PFSK-1 (cell line): ENCODE measurements around the gene SPAG8.

Experiments used
- FOXP2 ChIP-seq: optimal IDR thresholded peaks from 2 replicates; pipeline ENCODE3; 2011; ENCODE audit warnings: borderline replicate concordance, control low read depth, inconsistent platforms; ENCODE audit not compliant: insufficient read depth; ENCODE audit errors: extremely low read length, extremely low read depth
- POLR2AphosphoS5 ChIP-seq: IDR thresholded peaks from 2 replicates; pipeline ENCODE4 v1.6.1; 2012; ENCODE audit warnings: low read depth, mild to moderate bottlenecking, control low read depth, low read length, moderate library complexity
- SIN3A ChIP-seq: IDR thresholded peaks from 2 replicates; pipeline ENCODE4 v1.6.1; 2012; ENCODE audit warnings: mild to moderate bottlenecking, low read length, moderate library complexity, borderline replicate concordance; ENCODE audit not compliant: insufficient read depth
- TAF1 ChIP-seq: IDR thresholded peaks from 2 replicates; pipeline ENCODE4 v1.6.1; 2012; ENCODE audit warnings: low read length, control low read depth, borderline replicate concordance; ENCODE audit not compliant: insufficient read depth
- TF ChIP-seq, protein P1 (sequence below), 2 experiments: IDR thresholded peaks; 2 replicates each; pipeline versions ENCODE4 v1.6.1 to v1.8.0; 2011 to 2012; ENCODE audit warnings: low read depth in 2 of 2, low read length in 2 of 2, control low read depth in 1 of 2, inconsistent platforms in 1 of 2, mild to moderate bottlenecking in 1 of 2, moderate library complexity in 1 of 2; ENCODE audit not compliant: insufficient read depth in 1 of 2

SPAG8 gene

GRCh38 chr9:35829084-35829763, 17.2 kb upstream of the SPAG8 start, which contains the start of gene TMEM8B:
Gene TMEM8B, plus strand, starts transcription at chr9:35829228. Its CDS starts 220 bp downstream, at chr9:35829448.
- TF ChIP-seq SIN3A (no peak), FOXP2 (no peak), POLR2AphosphoS5 (no peak), TAF1 (no peak)
- TF ChIP-seq, protein P1, sequence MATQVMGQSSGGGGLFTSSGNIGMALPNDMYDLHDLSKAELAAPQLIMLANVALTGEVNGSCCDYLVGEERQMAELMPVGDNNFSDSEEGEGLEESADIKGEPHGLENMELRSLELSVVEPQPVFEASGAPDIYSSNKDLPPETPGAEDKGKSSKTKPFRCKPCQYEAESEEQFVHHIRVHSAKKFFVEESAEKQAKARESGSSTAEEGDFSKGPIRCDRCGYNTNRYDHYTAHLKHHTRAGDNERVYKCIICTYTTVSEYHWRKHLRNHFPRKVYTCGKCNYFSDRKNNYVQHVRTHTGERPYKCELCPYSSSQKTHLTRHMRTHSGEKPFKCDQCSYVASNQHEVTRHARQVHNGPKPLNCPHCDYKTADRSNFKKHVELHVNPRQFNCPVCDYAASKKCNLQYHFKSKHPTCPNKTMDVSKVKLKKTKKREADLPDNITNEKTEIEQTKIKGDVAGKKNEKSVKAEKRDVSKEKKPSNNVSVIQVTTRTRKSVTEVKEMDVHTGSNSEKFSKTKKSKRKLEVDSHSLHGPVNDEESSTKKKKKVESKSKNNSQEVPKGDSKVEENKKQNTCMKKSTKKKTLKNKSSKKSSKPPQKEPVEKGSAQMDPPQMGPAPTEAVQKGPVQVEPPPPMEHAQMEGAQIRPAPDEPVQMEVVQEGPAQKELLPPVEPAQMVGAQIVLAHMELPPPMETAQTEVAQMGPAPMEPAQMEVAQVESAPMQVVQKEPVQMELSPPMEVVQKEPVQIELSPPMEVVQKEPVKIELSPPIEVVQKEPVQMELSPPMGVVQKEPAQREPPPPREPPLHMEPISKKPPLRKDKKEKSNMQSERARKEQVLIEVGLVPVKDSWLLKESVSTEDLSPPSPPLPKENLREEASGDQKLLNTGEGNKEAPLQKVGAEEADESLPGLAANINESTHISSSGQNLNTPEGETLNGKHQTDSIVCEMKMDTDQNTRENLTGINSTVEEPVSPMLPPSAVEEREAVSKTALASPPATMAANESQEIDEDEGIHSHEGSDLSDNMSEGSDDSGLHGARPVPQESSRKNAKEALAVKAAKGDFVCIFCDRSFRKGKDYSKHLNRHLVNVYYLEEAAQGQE (IDR thresholded peaks at IDR 0.05; ENCODE audit: insufficient read depth in 1 of 2, low read depth in 2 of 2, low read length in 2 of 2), result no peak

- no peak for TF ChIP-seq SIN3A
- TF ChIP-seq, protein P1 (IDR thresholded peaks at IDR 0.05; ENCODE audit: insufficient read depth in 1 of 2, low read depth in 2 of 2, low read length in 2 of 2), result no peak
These were observed 16.6 kb upstream of the SPAG8 start, which contains the start of gene FAM221B for GRCh38 chr9:35828716-35829083. Gene FAM221B, minus strand, starts transcription at chr9:35828732. Its CDS starts 2,571 bp downstream, at chr9:35826161.

DNA sequence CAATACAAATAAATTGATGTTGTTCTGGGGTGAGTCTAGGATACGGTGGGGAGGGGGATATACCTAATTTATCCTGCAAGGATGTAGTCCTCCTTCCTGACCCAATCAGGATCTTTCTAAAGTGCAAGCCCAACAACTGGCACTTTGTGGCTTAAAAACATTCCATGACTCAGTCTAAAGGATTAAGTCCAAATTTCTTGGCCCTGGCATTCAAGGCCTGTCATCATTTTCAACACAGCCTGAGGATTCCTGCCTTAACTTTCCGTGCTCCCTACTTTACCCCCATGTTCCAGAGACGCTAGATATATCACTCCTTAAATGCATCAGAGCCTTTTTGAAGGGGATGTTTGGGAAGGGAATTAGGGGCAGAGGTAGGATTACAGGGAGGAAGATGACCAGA, 15.4 kb upstream of the SPAG8 start:
- no peak for TF ChIP-seq FOXP2
- TF ChIP-seq POLR2AphosphoS5, result no peak
- TF ChIP-seq, protein P1 (IDR thresholded peaks at IDR 0.05; ENCODE audit: insufficient read depth in 1 of 2, low read depth in 2 of 2, low read length in 2 of 2), result no peak
- no peak for TF ChIP-seq TAF1
- TF ChIP-seq SIN3A, result no peak

- TF ChIP-seq, protein P1 (IDR thresholded peaks at IDR 0.05; ENCODE audit: insufficient read depth in 1 of 2, low read depth in 2 of 2, low read length in 2 of 2), result no peak
- TF ChIP-seq FOXP2, result no peak
- TF ChIP-seq TAF1, result no peak
- no peak for TF ChIP-seq POLR2AphosphoS5
- no peak for TF ChIP-seq SIN3A
These were observed 14.1 kb upstream of the SPAG8 start for GRCh38 chr9:35826071-35826701.
